NCI-H2081 (cell line): Measurements from ENCODE around the gene STAC3.

Experiments
- DNase-seq, 2 experiments: peaks; one replicate each; lab custom pipeline; 2025; lab: John Stamatoyannopoulos, UW

Gene STAC3

DNA sequence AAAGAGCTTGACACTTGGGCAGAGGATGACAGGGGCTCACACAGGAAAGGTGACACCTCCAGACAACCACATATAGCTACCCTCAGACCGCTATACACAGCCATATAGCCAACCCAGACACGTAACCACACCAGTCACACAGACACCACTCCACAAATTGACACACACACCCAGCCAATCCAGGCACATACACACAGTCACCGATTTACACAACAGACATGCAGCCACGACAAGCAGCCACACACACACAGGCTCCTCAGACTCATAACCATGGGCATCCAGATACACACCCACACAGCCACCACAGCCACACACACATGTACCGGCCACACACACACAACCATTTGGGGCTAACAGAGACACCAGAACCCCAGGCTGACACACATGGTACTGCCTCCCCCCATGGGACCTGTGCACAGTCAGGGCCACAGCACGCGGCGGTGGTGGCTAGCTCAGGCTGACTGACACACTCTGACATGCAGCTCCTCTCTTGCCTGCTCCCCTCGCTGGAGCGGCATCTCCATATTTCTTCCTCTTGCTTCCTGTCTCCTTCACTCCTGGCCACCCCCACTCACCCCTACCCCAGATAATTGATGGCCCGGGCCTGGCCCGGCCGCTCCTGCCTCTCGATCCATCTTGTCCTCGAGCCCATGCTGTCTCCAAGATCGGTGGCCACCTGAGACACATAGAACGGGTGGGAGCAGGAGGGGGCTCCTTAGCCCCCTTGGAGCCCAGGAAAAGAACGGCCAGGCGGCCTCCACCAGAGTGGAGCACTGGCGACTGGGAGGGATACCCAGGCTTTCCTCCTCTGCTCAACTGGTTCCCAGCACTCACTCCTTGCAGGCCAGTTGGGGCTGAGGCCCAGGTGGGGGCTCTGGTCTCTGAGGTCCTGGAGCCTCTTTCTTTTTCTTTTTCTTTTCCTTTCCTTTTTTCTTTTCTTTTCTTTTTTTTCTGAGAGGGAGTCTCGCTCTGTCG lies 27.5 kb downstream of the STAC3 start:
- DNase-seq: no peak

DNA sequence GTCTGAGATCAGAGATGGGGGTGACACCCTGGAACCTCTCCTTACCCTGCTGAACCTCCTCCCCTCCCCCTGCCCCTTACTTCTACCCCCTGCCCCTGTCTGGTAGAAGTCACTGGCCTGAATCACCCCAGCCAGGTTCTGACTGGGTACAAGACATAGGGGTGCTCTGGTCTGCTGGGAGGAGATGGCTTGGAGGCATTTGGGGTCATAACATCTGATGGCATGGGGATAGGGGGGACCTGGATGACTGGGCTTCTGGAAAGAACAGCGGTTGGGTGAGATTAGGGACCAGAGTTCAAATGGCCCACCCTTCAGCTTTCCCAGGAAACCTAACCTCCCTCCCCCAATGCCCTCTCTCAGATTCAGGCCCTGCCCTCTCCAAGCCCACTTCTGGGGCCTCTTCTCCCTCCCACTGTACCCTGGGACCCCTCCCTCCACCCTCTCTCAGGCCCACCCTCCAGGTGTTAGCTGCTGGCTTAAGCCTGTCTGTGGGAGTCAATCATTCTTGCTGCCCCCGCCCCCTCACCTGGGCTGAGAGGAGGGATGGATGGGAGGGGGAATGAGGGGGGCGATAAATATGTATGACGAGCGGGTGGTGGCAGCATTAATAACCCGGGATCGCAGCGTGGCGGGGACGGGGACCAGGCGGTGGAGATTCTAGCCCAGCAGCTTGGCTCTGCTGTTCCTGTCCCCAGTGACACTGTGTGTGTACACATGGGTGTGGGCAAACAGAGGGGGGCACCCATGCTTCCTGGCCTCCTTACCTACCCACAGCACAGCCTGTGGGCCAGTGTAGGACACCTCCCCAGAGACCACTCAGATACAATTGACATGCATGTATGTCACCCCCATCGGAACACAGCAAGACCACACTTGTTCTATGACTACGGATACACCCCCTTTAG lies 28.4 kb downstream of the STAC3 start:
- no peak for DNase-seq

DNA sequence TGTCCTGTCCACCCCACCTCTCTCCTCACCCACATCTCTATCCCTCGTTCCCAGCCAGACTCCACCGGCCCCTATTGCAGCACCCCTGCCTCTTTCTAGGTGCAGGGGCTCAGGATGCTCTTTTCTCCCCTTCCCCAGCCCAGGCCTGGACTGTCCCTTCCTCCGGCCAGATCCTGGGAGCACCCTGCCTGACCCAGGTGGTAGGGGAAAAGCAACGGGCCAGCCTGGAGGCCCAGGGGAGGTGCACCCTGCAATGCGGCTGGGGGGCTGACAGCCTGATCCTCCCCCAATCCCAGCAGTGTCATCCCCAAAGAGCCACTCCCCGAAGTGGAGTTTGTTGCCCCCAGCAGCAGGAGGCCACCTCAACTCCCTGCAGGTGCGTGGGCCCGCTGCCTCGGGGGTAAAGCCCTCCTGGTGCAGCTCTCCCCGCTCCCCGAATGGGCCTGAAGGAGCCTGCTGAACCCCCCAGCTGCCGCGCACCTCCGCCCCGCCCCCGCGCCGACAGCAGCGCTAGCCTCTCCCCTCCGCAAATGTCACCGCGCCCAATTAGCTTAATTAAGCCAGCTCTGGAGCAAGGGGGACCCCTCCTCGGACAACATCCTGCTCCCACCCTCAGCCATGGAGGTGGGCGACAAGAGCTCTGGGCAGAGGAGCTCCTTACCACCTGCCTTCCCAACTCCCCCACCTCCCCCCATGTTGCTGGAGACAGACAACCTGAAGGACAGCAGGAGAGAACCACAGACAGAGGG lies 29.6 kb downstream of the STAC3 start:
- no peak for DNase-seq

DNA sequence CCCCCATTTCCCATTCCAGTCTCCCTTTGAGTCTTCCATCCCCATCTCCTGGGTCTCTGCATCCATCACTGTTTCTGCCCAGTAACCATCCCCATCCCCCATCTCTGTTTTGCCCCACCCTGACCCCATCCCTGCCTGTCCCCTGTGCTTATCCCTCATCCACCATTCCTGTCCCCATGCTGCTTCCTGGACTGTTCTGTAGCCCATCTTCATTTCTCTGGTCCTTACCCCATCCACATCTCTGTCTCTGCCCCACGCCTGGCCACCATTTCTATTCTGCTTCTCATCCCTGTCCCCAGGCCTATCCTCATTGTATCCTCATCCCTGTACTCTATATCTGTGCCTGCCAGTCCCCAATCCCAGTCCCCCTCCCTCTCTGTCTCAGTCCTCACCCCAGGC lies 30.2 kb downstream of the STAC3 start:
- DNase-seq: no peak

DNA sequence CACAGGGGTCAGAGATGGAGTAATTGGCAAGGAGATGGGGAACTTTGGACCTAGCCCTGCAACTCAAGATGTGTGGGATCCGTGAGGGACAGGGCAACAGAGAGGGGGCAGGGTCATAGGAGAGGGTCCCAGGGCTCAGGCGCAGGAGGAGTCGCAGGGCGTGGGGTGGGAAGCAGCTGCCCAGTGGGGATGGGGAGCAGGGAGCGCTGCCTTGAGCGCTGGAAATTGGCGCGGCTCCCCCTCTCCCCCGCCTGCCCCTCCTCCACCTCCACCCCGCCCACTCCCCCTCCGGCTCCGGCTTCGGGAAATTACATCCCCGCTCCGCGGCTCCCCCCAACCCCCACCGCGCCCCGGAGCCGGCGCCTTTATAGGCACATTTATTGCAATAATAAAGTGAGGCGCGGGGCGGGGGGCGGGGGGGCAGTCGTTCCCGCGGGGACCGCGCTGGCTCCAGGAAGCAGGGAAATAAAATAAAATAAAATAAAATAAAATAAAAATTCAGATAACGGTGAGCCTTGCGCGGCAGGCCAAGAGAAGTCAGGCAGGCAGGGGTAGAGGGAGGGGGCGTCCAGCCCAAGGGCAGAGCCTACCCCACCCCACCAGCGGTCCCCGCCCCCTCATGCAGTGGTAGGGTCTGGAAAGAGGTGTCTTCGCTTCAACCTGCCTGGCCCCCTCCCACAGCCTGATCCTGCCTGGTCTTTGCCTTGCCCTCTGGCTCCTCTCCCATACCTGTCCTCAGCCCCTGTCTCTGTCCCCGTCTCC lies 30.8 kb downstream of the STAC3 start:
- no peak for DNase-seq

DNA sequence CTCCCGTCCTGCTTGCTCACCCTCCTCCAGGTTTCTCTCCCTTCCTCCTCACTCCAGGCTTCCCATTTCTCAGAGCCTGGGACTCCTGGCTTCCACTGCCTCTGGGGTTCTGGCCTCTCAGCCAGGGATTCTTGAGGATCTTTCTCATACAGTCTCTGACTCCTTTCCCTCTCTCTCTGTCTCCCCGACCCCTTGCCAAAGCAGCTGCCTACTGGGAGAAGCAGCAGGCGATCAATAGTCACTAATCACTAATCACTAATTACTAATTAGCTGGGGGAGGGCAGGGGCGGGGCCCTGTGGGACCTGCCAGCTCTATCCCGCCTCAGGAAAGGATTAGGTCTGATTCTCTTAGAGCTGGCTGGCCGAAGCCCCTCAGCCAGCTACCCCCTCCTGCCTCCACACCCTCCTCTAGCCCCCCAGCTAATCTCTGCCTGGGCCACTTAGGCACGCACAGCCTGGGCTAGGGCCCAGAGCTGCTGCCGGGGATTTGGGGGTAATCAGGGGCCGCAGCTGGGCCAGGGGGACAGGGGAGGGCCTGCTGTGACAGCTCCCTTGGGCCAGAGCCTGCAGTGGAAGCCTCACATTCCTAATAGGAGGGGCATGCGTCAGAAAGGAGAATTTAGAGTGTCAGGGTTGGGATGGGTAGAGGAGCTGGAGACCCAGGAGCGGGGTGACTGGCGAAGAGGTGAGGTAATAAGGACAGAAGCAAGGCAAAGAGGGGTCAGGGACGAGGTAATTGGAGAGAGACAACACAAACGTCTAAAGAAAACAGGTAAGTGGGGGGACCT lies 31.6 kb downstream of the STAC3 start:
- no peak for DNase-seq

DNA sequence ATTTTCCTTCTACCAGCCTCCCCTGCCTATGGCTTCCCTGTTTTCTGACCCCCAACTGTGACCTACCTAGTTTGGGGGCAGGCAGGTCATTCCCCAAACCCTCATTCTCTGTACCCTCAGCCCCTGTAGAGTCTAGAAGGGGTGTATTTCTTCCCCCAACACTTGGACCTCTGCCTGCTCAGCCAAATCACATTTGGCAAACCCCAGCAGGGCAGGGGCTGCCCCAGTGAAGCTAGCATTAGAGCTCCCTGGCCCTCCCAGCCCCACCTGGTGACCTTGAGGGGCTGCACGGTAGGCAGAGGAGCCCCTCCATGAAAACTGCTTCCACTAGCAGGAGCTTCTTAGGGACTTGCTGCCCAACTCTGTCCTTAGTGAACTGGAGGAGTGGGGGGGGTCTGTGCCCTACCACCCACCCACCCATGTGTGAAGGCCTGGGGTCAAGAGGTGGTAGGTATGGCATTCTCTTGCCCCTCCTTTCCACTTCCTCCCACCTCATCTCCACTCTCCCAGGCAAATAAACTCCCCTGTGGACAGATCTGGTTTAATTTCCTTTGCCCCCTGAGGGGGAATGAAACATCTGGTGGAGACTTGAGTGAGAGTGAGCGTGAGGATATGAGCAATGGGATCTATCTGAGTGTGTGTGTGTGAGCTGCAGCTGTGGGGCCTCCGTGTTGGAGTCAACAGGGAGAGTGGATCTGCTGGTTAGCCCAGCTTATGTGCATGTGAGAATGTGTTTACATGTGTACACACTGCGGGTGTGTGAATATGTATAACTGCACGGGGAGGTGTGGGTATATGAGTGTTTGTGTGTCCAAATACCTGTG lies 32.7 kb downstream of the STAC3 start:
- no peak for DNase-seq

DNA sequence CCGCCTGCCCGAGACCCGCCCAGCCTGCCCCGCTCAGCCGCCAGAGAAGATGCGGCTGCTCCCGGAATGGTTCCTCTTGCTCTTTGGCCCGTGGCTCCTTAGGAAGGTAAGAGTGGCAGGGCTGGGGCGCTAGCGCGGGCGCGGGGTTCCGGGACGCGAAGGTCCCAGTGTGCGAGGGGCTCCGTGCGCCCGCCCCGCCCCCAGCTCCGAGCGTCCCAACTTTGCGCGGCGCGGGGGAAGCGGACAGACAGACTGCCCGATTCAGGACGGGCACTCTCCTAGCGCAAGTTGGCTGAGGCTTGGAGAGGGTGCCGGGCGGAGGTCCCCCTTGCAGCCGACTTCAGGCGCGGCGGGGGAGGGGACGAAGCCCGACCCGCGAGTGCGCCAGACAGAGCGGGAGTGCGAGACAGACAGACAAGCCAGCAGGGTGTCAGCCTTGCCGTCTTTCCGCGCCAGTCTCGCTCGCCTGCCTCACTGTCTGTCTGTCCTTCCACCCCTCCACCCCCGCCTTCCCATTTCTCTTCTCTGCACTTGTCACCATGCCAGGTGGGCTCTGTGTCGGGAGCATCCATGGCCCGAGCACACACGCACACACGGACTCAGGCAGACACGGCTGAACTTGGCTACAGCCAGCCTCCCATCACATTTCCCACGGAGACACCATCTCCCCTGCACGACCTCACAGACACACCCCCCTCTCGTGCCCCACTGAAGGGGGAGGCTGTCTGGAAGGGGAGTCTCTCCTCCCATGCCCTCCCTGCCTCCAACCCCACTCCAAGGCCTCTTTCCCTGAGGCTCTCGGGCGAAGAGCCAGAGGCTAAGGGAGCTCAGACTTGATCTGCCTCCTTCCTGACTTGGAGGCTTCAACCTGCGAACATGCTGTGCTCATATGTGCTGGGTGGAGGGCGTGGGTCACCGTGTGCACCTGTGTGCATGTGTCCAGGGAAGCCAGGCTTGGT lies 33.8 kb downstream of the STAC3 start:
- no peak for DNase-seq

DNA sequence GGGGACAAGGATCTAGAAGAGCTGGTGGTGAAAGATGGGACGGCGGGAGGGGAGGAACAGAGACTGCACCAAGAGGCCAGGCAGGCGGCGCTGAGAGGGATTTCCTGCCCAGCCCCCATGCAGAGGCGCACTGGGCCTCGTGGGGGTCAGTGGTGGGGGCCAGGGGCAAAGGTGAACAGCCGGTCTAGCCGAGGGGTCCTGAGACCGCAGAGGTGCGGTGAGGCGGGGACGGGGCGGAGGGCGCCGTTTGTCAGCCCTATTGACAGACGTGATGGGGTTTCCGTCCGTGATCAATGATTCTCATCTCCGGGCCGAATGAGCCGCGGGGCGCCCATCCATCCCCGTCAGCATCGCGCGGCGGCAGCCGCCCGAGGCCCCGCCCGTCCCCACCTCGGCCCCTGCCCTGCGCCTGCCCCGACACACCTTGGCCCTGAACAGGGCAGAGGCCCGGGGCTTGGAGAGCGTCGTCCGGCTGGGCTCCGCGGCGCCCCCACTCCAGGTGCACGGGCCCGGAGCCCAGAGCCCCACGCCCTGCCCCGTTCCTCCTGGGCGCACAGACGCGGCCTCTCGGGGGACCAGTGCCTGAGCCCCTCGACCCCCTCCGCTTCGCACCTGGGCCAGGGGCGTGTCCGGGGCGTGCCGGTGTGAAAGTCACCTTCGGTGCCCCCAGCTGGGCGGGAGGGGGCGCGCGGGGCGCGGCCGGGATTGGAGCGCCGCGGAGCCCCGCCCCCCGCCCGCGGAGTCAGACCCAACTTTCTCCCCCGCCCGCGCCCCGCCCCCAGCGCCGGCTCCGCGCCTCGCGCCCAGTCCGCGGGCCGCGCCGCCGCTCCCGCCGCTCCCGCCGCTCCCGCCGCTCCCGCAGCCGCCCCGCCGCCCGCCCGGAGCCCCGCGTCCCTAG lies 34.7 kb downstream of the STAC3 start, which contains the start of gene NXPH4:
Gene NXPH4 (plus strand): TSS at position 781 of the 898 bp plus-strand sequence. CDS start 176 bp downstream, outside the sequence.
- peak; percentile 23 to 34 for DNase-seq

DNA sequence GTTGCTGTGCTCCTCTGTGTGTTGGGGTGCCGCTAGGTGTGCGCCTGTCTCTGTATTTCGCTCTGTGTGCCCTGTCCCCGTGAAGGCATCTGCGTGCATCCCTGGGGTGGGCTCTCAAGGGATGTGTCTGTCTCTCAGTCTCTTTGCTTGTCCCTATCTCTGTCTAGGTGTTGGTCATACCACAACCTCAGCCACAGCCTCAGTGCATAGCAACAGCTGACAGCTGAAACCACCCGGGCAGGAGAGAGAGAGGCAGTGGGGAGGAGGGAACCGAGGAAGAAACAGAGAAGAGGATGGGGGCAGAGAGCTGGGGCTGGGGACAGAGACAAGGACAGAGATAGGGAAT lies 35.3 kb downstream of the STAC3 start:
- no peak for DNase-seq

DNA sequence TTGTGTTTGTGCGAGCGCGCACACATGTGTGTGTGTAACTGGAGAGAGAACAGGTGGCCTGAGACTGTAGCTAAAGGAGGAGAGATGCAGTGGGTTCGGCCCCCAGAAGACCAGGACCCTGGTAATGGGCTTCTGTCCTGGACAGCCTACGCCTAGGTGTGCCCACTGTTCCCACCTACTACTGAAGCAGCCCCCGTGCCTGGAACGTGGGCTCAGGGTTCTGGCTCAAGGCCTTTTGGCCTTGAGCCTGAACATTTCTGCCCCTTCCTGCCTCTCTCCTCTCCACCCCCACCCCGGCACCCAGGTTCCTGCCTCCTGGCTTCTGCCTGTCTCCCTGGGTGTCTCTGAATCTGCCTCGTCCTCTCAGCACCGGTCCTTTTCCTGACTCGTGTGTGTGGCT lies 35.9 kb downstream of the STAC3 start:
- no peak for DNase-seq

DNA sequence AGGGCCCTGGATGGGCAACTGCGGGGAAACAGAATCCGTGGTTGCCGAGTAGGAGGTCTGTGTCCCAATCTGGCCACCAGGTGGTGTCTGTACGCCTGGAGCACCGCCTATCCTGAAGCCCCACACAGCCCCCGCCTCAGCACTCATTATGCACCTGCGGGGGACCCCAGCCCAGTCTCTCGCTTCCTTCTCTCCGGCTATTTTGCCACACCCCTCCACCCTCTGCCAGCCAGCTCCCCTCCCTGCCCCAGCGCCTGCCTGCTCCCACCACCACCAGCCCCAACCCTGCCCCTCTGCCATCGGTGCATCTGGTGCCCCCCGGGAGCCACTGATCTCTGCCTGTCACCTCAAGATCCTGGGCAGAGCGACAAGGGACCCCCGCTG lies 36.6 kb downstream of the STAC3 start:
- peak; percentile 64 to 69 for DNase-seq

DNA sequence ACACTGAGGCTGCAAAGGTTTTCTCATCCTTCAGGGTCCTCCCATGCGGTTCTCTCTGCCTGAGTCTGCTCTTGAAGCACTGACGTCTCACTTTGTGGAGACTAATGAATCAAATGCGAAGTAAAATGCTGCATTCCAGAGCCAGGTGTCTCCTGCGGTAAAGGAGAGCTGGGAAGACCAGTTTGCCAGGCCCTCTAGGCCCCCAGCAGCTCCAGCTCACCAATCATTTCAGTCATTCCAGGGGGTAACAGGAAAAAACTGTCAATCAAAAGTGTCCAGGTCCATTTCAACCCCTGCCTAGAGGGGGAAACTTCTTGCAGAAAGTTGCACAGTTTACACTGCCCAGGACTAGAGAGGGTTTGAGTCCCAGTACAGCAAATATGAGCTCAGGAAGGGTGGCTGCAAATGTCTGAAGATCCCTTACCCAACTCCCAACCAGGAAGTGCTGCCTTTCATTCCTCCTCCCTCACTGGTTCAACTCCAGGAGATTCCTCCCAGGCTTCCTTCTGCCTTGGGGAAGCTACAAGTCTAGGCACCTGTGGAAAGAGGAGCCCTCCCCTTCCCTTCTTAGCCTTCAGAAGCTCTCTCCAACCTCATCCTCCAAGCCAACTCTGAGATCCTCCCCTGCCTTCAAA lies 37.1 kb downstream of the STAC3 start:
- no peak for DNase-seq

DNA sequence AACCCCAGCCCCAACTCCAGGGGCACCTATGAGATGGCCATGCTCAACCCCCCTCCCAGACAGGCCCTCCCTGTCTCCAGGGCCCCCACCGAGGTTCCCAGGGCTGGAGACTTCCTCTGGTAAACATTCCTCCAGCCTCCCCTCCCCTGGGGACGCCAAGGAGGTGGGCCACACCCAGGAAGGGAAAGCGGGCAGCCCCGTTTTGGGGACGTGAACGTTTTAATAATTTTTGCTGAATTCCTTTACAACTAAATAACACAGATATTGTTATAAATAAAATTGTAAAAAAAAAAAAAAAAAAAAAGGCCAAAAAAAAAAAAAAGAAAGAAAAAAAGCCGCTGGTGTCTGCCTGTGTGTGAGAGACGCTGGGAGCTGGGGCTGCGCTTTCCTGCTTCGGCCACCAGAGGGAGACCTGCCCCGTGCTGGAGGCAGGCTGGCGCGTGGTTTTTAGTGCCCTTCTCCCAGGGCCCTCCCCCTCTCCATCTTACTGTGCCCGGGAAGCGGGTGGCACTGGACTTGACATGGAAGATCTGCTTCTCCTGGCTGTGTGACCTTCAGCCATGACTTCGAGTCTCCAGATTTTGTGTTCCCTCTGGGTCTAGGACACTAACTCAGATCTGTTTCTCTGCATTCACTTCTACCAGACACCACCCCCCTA lies 37.8 kb downstream of the STAC3 start:
- peak; percentile 77 to 80 for DNase-seq

DNA sequence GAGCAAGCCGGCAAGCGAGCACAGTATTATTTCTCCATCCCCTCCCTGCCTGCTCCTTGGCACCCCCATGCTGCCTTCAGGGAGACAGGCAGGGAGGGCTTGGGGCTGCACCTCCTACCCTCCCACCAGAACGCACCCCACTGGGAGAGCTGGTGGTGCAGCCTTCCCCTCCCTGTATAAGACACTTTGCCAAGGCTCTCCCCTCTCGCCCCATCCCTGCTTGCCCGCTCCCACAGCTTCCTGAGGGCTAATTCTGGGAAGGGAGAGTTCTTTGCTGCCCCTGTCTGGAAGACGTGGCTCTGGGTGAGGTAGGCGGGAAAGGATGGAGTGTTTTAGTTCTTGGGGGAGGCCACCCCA lies 38.3 kb downstream of the STAC3 start:
- DNase-seq: no peak
